ENCODE results near the gene SPNS3. TPM values are rescaled to one million over a fixed set of nuclear protein-coding genes. Genes with fewer than 3 reads are reported as not detected.

SPNS3 gene
- total and polyA plus RNA-seq, 2 donors from 2014 or later = 1.4 to 3.7 TPM

GRCh38 chr17:4460661-4461060 is 26.9 kb downstream of the SPNS3 start:
- Histone ChIP-seq H3K36me3 (ENCODE audit: control insufficient read depth in 2 of 3, insufficient read depth in 3 of 3, low read length in 3 of 3) (no peaks in the 10 kb centered on the region), H3K9me3 (ENCODE audit: control insufficient read depth in 2 of 3, insufficient read depth in 1 of 3, low read length in 3 of 3) (peaks cover 0 to 4% (median 0%) of the 10 kb centered on the region in 3 donors), H3K27ac (ENCODE audit: low read depth in 2 of 2, low read length in 2 of 2) (no peak overlapping the region), H3K27me3 (ENCODE audit: control insufficient read depth, insufficient read depth, low read length) (no peaks in the 10 kb centered on the region), H3K4me1 (ENCODE audit: control insufficient read depth in 2 of 3, insufficient read depth in 2 of 3, low read depth in 1 of 3, low read length in 3 of 3) (no peaks in the 10 kb centered on the region), H3K9ac (ENCODE audit: low read length in 3 of 3) (no peak overlapping the region), H3K4me3 (ENCODE audit: low read length in 3 of 3) (no peak overlapping the region)
- DNase-seq = no peak
- TF ChIP-seq, protein P1, sequence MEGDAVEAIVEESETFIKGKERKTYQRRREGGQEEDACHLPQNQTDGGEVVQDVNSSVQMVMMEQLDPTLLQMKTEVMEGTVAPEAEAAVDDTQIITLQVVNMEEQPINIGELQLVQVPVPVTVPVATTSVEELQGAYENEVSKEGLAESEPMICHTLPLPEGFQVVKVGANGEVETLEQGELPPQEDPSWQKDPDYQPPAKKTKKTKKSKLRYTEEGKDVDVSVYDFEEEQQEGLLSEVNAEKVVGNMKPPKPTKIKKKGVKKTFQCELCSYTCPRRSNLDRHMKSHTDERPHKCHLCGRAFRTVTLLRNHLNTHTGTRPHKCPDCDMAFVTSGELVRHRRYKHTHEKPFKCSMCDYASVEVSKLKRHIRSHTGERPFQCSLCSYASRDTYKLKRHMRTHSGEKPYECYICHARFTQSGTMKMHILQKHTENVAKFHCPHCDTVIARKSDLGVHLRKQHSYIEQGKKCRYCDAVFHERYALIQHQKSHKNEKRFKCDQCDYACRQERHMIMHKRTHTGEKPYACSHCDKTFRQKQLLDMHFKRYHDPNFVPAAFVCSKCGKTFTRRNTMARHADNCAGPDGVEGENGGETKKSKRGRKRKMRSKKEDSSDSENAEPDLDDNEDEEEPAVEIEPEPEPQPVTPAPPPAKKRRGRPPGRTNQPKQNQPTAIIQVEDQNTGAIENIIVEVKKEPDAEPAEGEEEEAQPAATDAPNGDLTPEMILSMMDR (IDR thresholded peaks at IDR 0.05; ENCODE audit: borderline replicate concordance, extremely low read depth, insufficient read depth) = no peak
- no peak for FAIRE-seq
- intact Hi-C loops (cut with DNase I) = no loop called here

- Histone ChIP-seq H3K27ac (ENCODE audit: low read depth in 2 of 2, low read length in 2 of 2) (no peak overlapping the region), H3K4me1 (ENCODE audit: control insufficient read depth in 2 of 3, insufficient read depth in 2 of 3, low read depth in 1 of 3, low read length in 3 of 3) (no peaks in the 10 kb centered on the region), H3K4me3 (ENCODE audit: low read length in 3 of 3) (no peak overlapping the region), H3K36me3 (ENCODE audit: control insufficient read depth in 2 of 3, insufficient read depth in 3 of 3, low read length in 3 of 3) (no peaks in the 10 kb centered on the region), H3K9me3 (ENCODE audit: control insufficient read depth in 2 of 3, insufficient read depth in 1 of 3, low read length in 3 of 3) (peaks cover 0 to 4% (median 0%) of the 10 kb centered on the region in 3 donors), H3K27me3 (ENCODE audit: control insufficient read depth, insufficient read depth, low read length) (no peaks in the 10 kb centered on the region), H3K9ac (ENCODE audit: low read length in 3 of 3) (no peak overlapping the region)
- intact Hi-C loops (cut with DNase I) = no loop called here
- FAIRE-seq (no peak), DNase-seq (no peak)
- TF ChIP-seq, protein P1 (IDR thresholded peaks at IDR 0.05; ENCODE audit: borderline replicate concordance, extremely low read depth, insufficient read depth) = no peak
These were observed 30.2 kb downstream of the SPNS3 start for GRCh38 chr17:4463818-4464476.

- Histone ChIP-seq H3K27me3 (ENCODE audit: control insufficient read depth, insufficient read depth, low read length) (no peaks in the 10 kb centered on the region), H3K9me3 (ENCODE audit: control insufficient read depth in 2 of 3, insufficient read depth in 1 of 3, low read length in 3 of 3) (no peaks in the 10 kb centered on the region), H3K36me3 (ENCODE audit: control insufficient read depth in 2 of 3, insufficient read depth in 3 of 3, low read length in 3 of 3) (no peaks in the 10 kb centered on the region), H3K4me3 (ENCODE audit: low read length in 3 of 3) (no peak overlapping the region), H3K27ac (ENCODE audit: low read depth in 2 of 2, low read length in 2 of 2) (no peak overlapping the region), H3K4me1 (ENCODE audit: control insufficient read depth in 2 of 3, insufficient read depth in 2 of 3, low read depth in 1 of 3, low read length in 3 of 3) (no peaks in the 10 kb centered on the region), H3K9ac (ENCODE audit: low read length in 3 of 3) (no peak overlapping the region)
- DNase-seq (no peak), FAIRE-seq (no peak)
- intact Hi-C loops (cut with DNase I) = no loop called here
- TF ChIP-seq, protein P1 (IDR thresholded peaks at IDR 0.05; ENCODE audit: borderline replicate concordance, extremely low read depth, insufficient read depth) = no peak
These were observed 32.0 kb downstream of the SPNS3 start for GRCh38 chr17:4465786-4466185.

- Histone ChIP-seq H3K27me3 (ENCODE audit: control insufficient read depth, insufficient read depth, low read length) (no peaks in the 10 kb centered on the region), H3K4me3 (ENCODE audit: low read length in 3 of 3) (no peak overlapping the region), H3K27ac (ENCODE audit: low read depth in 2 of 2, low read length in 2 of 2) (no peak overlapping the region), H3K9ac (ENCODE audit: low read length in 3 of 3) (no peak overlapping the region), H3K4me1 (ENCODE audit: control insufficient read depth in 2 of 3, insufficient read depth in 2 of 3, low read depth in 1 of 3, low read length in 3 of 3) (no peaks in the 10 kb centered on the region), H3K9me3 (ENCODE audit: control insufficient read depth in 2 of 3, insufficient read depth in 1 of 3, low read length in 3 of 3) (no peaks in the 10 kb centered on the region), H3K36me3 (ENCODE audit: control insufficient read depth in 2 of 3, insufficient read depth in 3 of 3, low read length in 3 of 3) (no peaks in the 10 kb centered on the region)
- intact Hi-C loops (cut with DNase I) = no loop called here
- TF ChIP-seq, protein P1 (IDR thresholded peaks at IDR 0.05; ENCODE audit: borderline replicate concordance, extremely low read depth, insufficient read depth) = no peak
- no peak for FAIRE-seq
- no peak for DNase-seq
These were observed 33.5 kb downstream of the SPNS3 start for GRCh38 chr17:4467287-4467686.
